GM18520 (cell line): ENCODE results near the gene CRTC3.

Experiments used
- ATAC-seq: cut with Tn5 transposase; IDR thresholded peaks from one replicate; pipeline ENCODE4 v1.9.1; 2021; ENCODE audit not compliant: unreplicated experiment

Gene CRTC3

DNA sequence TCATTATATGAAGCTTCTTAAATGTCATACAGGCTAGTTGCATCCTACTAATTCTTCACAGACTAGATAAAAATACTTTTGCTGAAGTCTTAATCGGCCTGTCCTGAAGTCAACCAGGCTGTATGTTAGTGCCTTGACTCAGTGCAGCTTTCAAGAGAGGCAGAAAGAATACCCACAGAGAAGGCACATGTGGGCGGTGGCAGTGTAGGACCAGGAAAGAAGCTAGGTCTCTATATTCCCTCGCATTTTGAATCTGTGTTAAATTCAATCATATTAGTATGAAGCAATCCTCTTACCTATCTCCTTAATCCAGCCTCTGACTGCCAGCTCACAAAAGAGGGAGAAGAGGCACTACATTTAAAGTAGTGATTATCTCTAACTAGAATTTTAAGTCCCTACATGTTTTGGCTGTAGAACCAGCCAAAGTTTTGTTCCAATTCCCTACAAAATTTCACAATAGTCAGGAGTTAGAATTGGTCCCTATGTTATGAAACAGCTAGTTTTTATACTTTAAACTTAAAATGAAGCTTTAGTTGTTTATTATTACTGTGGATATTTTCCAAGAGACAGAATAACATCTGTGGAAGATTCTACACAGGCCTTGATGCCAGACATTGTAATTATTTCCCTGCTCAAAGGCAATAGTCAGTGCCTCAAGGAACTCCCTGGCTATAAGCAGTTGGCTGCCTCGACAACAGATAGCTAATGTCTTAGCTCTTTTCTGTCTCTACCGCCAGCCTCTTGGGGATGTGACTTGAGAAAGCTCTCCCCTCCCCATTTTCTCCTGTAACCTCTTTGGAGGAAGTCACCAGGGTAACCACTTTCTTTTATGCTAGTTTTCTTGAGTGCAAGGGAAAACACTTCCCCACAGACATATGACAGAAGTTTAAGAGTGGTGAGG, 31.9 kb downstream of the CRTC3 start:
- no peak for ATAC-seq

DNA sequence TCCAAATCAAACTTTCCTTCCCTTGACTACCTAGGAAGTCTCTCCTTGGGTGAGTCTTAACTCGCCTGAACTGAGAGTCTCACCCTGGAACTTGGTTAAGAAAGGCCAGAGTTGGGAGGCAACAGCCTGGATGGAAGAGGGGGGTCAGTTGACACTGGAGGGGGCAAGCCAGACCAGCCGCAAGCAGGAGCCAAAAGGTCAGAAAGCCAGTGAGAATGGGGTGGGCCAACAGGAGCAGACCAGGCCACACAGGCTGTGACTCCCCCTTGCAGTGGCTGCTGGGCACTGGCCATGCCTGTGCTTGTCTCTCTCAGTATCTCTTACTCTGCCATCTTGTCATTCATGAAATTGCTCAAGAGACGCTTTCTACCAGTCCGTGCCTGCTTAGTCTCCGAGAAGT, 32.9 kb downstream of the CRTC3 start:
- ATAC-seq, result no peak

DNA sequence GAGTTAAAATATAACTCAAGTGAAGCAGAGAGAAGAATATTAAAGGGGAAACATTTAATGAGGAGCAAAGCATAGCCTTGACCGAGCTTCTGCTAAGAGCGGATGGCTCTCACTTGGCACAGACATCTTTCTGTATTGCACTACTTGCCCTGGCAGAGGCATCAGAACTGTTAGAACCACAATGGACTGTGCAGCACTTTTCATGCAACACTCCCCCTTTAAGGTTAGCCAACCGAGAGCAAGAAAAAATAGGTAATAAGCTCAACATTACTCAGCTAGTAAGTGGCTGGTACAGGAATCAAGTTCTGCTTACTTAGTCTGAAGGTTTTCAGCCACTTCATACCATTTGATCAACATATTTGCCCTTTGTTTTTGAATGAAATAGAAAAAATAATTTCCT, 33.7 kb downstream of the CRTC3 start:
- ATAC-seq, result no peak

DNA sequence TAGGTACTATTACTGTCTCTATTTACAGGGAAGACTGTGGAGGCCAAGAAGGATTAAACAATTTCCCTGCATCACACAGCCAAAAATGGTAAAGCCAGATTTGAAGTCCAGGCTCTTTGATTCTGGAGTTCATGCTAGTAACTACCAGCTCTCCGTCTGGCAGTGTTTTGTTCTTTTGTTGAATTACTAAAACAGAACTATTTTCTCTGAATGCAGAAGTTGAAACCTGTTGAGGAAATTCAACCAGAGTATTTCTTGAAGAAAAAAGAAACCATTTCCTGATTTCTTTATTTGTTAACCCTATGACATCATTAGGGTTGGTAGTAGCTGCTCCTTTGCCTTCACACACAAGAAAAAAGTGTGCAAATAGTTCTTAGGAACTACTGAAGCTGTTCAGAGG, 34.3 kb downstream of the CRTC3 start:
- no peak for ATAC-seq

DNA sequence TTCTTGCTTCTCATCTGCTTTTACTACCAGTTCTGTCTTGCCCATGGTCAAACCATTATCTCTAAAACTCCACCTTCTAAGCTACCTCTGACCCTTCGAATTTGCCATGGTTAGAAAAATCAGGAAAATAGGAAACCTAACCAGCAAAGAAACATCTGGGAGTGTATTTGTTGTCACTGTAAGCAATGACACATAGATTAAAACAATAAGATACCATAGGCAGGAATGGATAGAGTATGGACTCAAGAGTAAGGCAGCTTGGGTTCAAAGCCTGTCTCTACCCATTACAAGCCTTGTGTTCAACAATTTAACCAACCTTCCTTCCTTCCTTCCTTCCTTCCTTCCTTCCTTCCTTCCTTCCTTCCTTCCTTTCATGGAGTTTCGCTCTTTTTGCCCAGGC, 34.9 kb downstream of the CRTC3 start:
- no peak for ATAC-seq

DNA sequence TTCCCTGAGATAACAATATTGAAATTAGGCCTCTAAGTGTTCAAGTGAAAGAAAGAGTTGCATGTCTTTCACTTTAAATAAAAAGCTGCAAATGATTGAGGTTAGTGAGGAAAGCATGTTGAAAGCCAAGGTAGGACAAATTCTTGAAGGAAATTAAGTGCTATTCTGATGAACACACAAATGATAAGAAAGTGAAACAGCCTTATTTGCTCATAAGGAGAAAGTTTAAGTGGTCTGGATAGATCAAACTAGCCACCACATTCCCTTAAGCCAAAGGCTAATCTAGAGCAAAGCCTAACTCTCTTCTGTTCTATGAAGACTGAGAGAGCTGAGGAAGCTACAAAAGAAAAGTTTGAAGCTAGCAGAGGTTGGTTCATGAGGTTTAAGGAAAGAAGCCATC, 36.1 kb downstream of the CRTC3 start:
- no peak for ATAC-seq

DNA sequence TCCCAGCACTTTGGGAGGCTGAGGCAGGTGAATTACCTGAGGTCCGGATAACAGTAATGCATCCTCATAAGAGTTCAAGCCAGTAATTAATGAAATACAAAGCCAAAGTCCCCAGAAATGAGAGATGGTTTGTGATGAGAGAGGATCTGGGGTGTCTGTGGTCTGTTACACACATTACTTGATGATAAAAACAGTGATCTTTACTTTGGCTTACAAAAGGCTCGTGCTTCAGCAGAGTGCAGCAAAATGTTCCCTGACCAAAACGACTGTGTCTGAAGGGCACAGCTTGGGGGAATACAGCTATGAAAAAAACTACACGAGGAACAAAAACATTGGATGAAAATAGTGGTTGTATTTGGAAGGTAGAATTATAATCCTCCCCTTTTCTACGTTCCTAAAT, 40.9 kb downstream of the CRTC3 start:
- ATAC-seq, result no peak

DNA sequence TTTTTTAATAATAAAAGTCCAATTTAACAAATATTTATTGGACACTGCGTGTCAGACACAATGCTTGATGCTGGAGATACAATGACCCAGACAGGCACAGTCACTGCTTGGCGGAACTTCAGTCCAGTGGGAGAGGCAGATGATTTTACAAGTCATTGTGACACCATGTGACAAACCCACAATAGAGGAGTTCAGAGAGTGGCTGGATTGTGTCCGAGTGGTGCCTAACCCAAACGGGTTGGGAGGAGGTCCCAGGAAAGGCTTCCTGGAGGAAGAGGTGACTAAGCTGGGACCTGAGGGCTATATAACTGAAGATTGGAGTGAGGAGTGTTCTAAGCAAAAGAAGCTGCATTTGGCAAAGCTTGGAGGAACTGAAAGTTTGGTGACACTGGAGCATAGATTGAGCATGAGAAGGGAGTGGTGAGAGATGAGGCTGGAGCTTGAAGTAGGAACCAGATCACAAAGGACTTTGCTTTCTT, 41.4 kb downstream of the CRTC3 start:
- no peak for ATAC-seq

DNA sequence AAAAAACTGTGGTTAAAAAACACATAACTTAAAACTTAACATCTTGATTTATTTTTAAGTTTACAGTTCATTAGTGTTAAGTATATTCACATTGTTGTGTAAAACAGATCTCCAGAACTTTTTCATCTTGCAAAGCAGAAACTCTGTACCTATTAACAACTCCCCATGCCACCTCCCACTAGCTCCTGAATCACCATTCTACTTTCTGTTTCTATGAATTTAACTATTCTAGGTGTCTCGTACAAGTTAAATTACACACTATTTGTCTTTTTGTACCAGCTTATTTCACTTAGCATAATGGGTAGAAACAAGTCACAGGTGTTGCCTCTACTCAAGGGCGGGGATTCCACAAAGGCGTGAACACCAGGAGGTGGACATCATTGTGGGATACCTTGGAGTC, 43.2 kb downstream of the CRTC3 start:
- no peak for ATAC-seq

DNA sequence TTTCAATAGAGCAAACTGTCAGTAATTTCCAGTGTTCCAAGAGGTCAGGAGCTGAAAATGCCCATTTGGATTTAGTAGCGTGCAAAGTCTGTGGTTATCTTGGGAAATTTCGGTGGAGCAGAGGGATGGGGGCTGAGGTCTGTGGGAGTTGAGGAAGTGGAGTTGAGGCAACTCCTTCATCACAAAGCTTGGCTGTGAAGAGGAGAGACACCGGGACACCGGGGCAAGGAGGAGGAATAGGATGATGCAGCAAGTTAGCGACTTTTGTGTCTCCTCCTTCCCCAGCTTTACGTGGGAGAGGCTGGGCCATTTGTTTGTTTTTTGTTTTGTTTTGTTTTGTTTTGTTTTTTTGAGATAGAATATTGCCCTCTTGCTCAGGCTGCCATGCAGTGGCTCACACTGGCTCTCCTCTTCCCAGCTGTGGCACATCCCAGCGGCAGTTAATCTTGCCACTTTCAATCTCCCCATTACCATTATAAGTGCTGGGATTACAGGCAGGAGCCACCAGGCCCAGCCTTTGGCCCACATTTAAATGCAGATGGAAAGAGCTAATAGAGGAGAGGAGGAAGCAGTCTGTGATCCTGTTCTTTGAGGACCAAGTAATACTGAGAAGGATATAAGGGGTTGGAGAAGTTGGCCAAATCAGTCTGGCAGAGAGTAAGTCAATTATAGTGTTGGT, 47.1 kb downstream of the CRTC3 start:
- ATAC-seq, result no peak

DNA sequence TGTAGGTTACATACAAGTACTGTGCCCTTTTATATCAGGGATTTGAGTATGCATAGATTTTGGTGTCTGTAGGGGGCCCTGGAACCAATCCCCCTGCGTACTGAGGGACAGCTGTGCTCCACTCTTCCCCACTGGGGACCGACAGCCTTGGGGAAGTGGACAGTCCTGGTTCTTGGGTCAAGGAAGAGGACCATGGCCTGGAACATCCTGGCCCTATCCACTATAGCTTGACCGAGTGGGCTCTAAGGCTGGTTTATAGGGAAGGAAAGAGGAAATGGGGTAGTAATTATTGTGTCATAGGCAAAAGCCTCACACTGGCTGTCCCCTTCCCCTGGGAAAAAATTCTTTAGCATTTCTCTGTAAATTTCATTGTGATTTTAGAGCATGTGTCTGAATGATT, 49.5 kb downstream of the CRTC3 start:
- no peak for ATAC-seq

DNA sequence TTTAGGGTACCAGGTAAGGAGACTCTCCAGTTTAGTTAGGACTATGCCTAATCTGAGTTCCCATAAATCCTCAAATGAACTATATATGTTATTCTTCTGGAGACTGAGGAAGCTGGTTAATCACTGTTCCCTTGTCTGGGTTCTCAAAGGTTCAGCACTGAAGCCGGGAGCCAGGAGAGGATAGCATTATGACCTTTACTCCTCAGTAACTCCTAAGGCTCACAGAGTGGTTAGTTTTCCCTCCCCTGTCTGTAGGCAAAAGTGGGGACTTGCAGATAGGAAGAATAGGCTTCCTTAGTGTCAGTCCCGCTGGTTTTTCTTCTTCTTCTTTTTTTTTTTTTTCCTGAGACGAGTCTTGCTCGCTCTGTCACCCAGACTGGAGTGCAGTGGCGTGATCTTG, 50.4 kb downstream of the CRTC3 start:
- ATAC-seq, result no peak

DNA sequence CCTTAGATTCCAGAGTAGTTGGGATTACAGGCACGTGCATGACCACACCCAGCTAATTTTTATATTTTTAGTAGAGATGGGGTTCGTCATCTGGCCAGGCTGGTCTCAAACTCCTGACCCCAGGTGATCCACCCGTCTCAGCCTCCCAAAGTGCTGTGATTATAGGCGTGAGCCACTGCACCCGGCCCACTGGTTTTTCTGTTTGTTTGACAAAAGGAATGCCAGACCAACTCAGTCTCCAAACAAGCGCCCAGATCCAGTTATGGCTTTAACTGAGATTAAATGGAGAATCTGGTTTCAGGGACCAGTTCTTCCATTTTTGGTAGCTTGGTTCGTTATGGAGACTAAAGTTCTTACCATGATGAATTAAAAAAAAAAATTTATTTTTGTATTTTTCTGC, 50.8 kb downstream of the CRTC3 start:
- ATAC-seq, result no peak

DNA sequence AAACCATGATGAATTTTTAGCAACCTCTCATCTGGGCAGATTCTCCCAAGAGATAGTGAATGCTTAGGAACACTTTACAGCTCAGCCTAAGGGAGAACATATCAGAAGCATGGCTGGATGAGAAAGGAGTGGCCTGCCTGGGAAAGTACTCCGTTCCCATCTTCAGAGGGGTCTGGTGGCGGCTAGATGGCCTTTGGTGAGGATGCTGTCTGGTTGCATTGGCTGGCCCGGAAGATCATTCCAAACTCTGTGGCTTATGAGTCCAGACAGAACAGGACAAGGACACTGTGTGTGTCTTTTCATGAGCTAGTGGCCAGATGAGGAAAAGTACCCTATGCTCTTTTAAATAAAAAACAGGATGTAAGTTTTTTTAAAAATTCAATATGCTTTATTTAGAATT, 51.2 kb downstream of the CRTC3 start:
- ATAC-seq, result no peak

DNA sequence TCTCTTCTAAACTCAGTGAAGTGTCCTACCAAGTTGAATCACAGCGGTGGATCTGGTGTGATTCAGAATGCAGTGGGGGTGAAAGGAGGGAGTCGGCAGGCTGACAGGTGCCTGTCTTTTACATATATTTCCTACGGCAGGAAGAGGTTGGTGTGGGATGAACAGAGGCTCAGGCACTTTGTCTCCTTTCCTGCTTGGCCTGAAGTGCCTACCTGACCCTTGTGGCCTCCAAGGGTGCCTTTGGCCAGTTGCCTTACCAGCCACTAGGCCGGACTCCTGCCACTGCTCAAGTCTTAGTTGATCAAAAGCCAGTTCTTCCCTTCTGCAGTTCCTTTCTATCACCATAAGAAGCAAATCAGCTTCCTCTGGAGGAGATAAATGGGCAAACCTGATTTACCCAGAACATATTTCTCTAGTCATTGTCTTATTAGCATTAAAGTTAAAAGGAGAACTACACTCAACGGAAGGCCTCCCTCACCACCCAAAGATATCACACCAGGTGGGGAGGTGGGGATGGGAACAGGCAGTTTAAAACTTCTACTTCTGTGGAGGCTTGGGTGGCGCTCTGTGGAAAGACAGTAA, 52.1 kb downstream of the CRTC3 start:
- ATAC-seq, result no peak

DNA sequence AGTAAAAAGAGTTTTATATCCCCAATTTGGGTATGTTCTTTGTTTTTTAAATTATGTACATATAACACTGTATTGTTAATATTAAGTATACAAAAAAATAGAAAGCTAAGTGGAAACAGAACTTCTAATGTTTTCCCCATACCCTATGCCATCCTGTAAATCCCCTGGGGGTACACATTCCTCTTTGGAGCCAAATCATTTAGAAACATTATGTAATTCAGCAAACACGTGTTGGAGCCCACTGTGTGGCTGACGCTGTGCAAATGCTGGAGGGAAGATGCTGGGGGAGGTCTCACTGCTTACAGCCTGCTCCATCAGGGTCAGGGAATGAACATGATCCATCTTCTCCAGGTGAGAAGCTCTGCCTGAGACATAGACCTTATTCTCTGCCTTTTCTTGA, 52.8 kb downstream of the CRTC3 start:
- ATAC-seq, result no peak

DNA sequence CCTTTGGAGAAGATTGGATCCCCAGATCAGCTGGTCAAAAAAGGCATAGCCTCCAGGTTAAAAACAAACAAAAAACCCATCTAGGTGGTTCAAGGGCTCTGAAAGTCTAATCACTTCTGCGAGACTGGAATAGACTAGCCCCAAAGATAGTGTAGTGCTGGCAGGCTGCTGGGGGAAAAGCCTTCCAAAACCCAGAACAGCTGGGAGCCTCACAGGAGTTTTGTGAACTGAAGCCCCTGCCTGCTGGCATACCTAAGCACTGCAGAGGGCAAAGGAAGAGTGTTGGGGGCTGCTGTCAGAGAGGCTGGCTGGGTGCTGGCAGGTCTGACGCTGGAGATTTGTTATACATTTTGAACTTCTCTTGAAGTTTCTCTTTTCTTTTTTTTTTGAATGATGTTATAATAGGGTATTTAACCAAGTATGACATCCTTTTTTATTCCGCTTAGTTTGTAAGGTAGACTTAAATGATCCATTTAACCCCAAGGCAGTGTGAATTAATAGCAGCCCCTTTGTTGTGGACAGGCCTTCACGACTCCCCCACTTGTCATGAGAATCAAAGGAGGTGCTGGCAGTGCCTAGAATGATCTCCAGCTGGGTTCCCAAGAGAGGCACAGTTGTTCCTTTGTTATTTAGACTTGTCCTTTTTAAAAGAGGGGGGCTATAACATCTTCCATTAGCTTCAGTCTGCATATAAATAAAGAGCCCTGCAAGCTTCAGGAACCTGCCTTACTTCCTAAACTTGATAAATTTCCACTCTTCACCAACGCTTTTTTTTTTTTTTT, 53.9 kb downstream of the CRTC3 start:
- no peak for ATAC-seq

DNA sequence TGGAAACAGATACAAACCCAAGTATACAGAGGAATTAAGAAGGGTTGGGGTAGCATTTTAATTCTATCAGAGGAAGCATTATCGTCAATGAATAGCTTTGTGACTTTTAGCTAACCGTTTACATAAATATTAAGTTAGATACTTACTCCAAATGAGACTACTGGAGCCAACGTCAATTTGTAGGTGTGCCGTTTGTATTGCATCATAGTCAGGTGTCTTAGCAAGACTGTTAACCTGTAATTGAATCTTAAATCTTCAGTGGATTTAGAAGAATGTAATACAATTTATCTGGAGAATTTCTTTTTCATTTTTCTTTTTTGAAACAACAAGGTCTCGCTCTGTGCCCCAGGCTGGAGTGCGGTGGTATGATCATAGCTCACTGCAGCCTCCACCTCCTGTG, 55.1 kb downstream of the CRTC3 start:
- ATAC-seq, result no peak

DNA sequence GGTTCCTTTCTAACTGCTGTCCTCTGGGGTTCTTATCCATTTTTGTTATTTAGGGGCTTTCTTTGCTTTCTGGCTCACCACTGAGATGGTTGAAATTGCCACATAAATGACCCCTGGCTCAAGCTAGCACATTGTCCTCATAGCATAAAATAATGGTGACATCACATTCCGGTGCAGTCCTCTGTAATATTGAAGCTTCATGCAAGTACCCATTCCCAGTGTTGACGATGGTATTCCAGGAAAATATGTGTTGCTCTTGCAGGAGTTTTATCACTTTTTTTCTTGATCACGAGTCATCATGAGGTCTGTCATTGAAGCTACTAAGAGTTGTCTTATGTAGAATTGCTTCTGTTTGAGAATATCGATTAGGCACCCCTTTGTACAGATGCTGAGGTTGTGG, 56.1 kb downstream of the CRTC3 start:
- ATAC-seq, result no peak

DNA sequence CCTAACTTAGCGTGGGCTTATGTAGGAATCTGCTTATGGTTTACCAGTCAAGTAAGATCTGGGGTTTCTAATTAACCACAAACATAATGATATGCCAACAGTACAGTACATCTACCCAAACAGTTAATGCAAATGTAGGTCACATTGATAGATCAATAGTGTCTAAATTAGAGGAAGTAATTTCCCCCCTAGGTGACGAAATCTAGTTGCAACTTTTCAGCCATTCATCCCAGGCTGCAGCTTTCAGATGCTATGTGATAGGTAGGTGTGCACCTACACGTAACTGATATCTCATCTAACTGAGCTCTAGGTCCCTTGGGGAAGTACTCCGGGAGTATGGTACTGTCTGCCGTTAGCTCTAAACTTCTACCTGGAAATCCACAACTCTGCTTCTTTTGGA, 57.2 kb downstream of the CRTC3 start:
- ATAC-seq, result no peak

DNA sequence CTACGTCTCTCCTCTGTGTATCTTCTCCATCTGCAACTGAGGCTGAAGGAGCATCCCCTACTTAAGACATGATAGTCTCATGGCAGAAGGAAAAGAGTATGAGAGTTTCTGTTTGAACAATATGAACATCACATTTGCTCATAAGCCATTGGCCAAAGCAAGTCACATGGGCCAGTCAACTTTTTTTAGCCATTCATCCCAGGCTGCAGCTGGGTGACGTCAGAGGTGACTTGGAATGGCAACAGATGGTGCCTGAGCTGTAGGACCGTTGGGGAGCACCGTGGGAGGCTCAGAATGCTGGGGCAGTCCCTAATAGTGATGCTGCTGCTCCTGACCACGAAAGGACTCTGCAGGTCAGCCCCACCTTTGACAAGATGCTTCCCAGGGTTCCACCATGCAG, 58.7 kb downstream of the CRTC3 start:
- no peak for ATAC-seq
